K562 (cell line): Measurements from ENCODE around the gene LRRC10B. TPM values are rescaled to one million over a fixed set of nuclear protein-coding genes. Genes with fewer than 3 reads are reported as not detected.

Source experiments
- BRD4 ChIP-seq: fragments of 200-600 bp; sonication (generic); IDR thresholded peaks from 2 replicates; pipeline ENCODE4 v1.6.1; 2017; ENCODE audit warnings: inconsistent platforms
- CBFA2T2 ChIP-seq: fragments of 450-650 bp; conservative IDR thresholded peaks from 2 replicates; pipeline ENCODE4 v1.6.1; 2017; ENCODE audit warnings: mild to moderate bottlenecking
- CBX3 ChIP-seq, 2 experiments: IDR thresholded peaks; 1 replicate in 1 of 2; 2 replicates in 1 of 2; pipeline ENCODE4 v1.6.1; 2012; ENCODE audit warnings: inconsistent platforms in 2 of 2, low read length in 2 of 2, borderline replicate concordance in 1 of 2, control low read depth in 1 of 2
- CC2D1A ChIP-seq: fragments of 450-650 bp; IDR thresholded peaks from 2 replicates; pipeline ENCODE4 v1.6.1; 2017; ENCODE audit warnings: mild to moderate bottlenecking
- FIP1L1 ChIP-seq: fragments of 200-400 bp; formaldehyde crosslinking; IDR thresholded peaks from 2 replicates; pipeline ENCODE4 v1.6.1; 2018; ENCODE audit warnings: mild to moderate bottlenecking, low read depth, low read length; ENCODE audit not compliant: poor library complexity, severe bottlenecking
- HCFC1 ChIP-seq: IDR thresholded peaks from 2 replicates; pipeline ENCODE4 v1.6.1; 2012; ENCODE audit warnings: low read depth, low read length, improper control_type of control experiment
- HEY1 ChIP-seq: fragments of 250-450 bp; sonication (Bioruptor Pico); IDR thresholded peaks from 2 replicates; pipeline ENCODE4 v1.5.0; 2020; ENCODE audit warnings: mild to moderate bottlenecking, moderate library complexity, borderline replicate concordance
- HNRNPK ChIP-seq: fragments of 200-400 bp; formaldehyde crosslinking; IDR thresholded peaks from one replicate; pipeline ENCODE4 v1.6.1; 2018; ENCODE audit warnings: mild to moderate bottlenecking, low read depth, low read length; ENCODE audit not compliant: poor library complexity, severe bottlenecking
- ILK ChIP-seq: fragments of 450-650 bp; IDR thresholded peaks from 2 replicates; pipeline ENCODE4 v1.6.1; 2016; ENCODE audit warnings: missing genetic modification characterization, low read depth, mild to moderate bottlenecking, missing compliant biosample characterization, moderate library complexity, borderline replicate concordance
- L3MBTL2 ChIP-seq: fragments of 450-650 bp; IDR thresholded peaks from 2 replicates; pipeline ENCODE4 v1.6.1; 2016; ENCODE audit warnings: mild to moderate bottlenecking, moderate library complexity
- MEF2D ChIP-seq: conservative IDR thresholded peaks from 2 replicates; pipeline ENCODE4 v1.6.1; 2016; ENCODE audit warnings: low read depth, missing genetic modification characterization, missing compliant biosample characterization
- NCOA4 ChIP-seq: fragments of 450-650 bp; IDR thresholded peaks from 2 replicates; pipeline ENCODE4 v1.6.1; 2018; ENCODE audit warnings: mild to moderate bottlenecking; ENCODE audit not compliant: partially characterized antibody
- NEUROD1 ChIP-seq: fragments of 150-350 bp; IDR thresholded peaks from 2 replicates; pipeline ENCODE4 v1.6.1; 2014; ENCODE audit warnings: borderline replicate concordance, low read length, low read depth; ENCODE audit not compliant: partially characterized antibody
- PRPF4 ChIP-seq: fragments of 200-400 bp; formaldehyde crosslinking; IDR thresholded peaks from one replicate; pipeline ENCODE4 v1.6.1; 2017; ENCODE audit warnings: low read length, low read depth, mild to moderate bottlenecking; ENCODE audit not compliant: insufficient read depth, poor library complexity, severe bottlenecking
- WHSC1 ChIP-seq: IDR thresholded peaks from one replicate; pipeline ENCODE4 v1.6.1; 2012; ENCODE audit warnings: low read length, control low read depth, inconsistent platforms
- ZNF408 ChIP-seq: fragments of 250-450 bp; sonication (Bioruptor Pico); IDR thresholded peaks from 2 replicates; pipeline ENCODE4 v1.4.0; 2020; ENCODE audit warnings: low read depth, mild to moderate bottlenecking, moderate library complexity
- ZNF551 ChIP-seq: fragments of 250-450 bp; sonication (Bioruptor Pico); IDR thresholded peaks from 2 replicates; pipeline ENCODE4 v1.5.0; 2021; ENCODE audit warnings: mild to moderate bottlenecking, moderate library complexity
- ZNF699 ChIP-seq: fragments of 250-450 bp; sonication (Bioruptor Pico); IDR thresholded peaks from 2 replicates; pipeline ENCODE4 v1.8.0; 2021; ENCODE audit warnings: mild to moderate bottlenecking, moderate library complexity; ENCODE audit not compliant: insufficient replicate concordance
- polyA plus RNA-seq, 8 experiments: library from polyadenylated mRNA; depleted of rRNA in 4 of 8; stranded (reverse) in 5 of 8; unstranded in 3 of 8; fragments of >200 nt; fragmentation: Nextera tagmentation in 2 of 8; fragmentation: Illumina TruSeq in 1 of 8; extraction: Ambion mirVana in 2 of 8; extraction: Trizol in 1 of 8; gene quantifications; 2 replicates each; pipeline versions ENCODE4 v1.2.1 to v1.2.3, GENCODE V29; 2011 to 2014; ENCODE audit warnings: inconsistent platforms in 1 of 8, missing spikeins in 1 of 8
- total RNA-seq, 7 experiments: library from RNA; depleted of rRNA in 6 of 7; stranded (reverse); fragments of >200 nt in 6 of 7; fragmentation: Illumina TruSeq in 2 of 7; extraction: Trizol in 2 of 7; gene quantifications; 2 replicates each; pipeline versions ENCODE4 v1.2.1 to v1.2.3, GENCODE V29; 2011 to 2021; ENCODE audit warnings: low replicate concordance in 1 of 7
- TF ChIP-seq, protein P1 (sequence below): fragments of 250-450 bp; sonication (Bioruptor Pico); IDR thresholded peaks from 2 replicates; pipeline ENCODE4 v1.5.0; 2020; ENCODE audit warnings: mild to moderate bottlenecking, borderline replicate concordance
- TF ChIP-seq, protein P2 (sequence below): fragments of 250-450 bp; sonication (Bioruptor Pico); IDR thresholded peaks from 2 replicates; pipeline ENCODE4 v1.8.0; 2021; ENCODE audit warnings: borderline replicate concordance, mild to moderate bottlenecking, moderate library complexity; ENCODE audit not compliant: poor library complexity, severe bottlenecking
- TF ChIP-seq, protein P3 (sequence below): fragments of 250-450 bp; sonication (Bioruptor Pico); IDR thresholded peaks from 2 replicates; pipeline ENCODE4 v1.8.0; 2021; ENCODE audit warnings: moderate library complexity, mild to moderate bottlenecking, inconsistent platforms
- TF ChIP-seq, protein P4 (sequence below): fragments of 450-650 bp; formaldehyde crosslinking; IDR thresholded peaks from 2 replicates; pipeline ENCODE4 v1.4.0; 2020; ENCODE audit warnings: mild to moderate bottlenecking, moderate library complexity
- TF ChIP-seq, protein P5 (sequence below), 2 experiments: fragments of 450-650 bp; conservative IDR thresholded peaks; 2 replicates each; pipeline ENCODE4 v1.6.1; 2017; ENCODE audit warnings: mild to moderate bottlenecking in 2 of 2, moderate library complexity in 2 of 2

The LRRC10B gene
- total and polyA plus RNA-seq, 9 of the 15 experiments (the other 6 are each of a cell fraction or from before 2014, with no cell fraction given) = 0.11 TPM; not detected in 8

DNA sequence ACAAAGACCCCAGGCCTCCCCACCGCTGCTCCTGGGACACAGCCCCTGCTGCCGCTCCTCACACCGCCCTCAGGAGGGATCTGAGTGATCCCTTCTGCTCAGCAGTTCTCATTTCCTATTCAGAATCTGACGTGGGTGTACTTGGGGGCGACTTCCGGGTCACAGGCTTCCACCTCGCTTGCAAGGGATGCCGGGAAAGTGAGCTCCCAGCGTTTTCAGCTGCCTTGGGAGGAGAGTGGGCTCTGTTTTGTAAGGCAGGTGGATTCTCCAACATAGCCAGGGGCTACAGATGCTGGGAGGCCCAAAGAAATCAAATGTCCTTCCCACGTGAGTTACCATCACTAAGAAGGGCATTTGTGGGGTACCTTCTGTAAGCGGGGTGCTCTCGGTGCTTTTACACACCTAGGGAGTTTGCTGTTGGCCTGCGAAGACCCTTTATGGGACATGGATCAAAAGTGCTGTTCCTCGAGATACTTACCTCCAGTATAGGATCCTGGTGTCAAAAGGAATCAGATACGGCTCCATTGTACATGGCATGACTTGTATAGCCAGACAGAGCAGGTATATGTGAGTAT, 9.7 kb upstream of the LRRC10B start (continued):
- no peak for TF ChIP-seq PRPF4
- TF ChIP-seq, protein P1, sequence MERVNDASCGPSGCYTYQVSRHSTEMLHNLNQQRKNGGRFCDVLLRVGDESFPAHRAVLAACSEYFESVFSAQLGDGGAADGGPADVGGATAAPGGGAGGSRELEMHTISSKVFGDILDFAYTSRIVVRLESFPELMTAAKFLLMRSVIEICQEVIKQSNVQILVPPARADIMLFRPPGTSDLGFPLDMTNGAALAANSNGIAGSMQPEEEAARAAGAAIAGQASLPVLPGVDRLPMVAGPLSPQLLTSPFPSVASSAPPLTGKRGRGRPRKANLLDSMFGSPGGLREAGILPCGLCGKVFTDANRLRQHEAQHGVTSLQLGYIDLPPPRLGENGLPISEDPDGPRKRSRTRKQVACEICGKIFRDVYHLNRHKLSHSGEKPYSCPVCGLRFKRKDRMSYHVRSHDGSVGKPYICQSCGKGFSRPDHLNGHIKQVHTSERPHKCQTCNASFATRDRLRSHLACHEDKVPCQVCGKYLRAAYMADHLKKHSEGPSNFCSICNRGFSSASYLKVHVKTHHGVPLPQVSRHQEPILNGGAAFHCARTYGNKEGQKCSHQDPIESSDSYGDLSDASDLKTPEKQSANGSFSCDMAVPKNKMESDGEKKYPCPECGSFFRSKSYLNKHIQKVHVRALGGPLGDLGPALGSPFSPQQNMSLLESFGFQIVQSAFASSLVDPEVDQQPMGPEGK (CRISPR knock-in tag) = no peak
- no peak for TF ChIP-seq HEY1
- no peak for TF ChIP-seq NCOA4
- TF ChIP-seq HNRNPK = no peak
- TF ChIP-seq, protein P2, sequence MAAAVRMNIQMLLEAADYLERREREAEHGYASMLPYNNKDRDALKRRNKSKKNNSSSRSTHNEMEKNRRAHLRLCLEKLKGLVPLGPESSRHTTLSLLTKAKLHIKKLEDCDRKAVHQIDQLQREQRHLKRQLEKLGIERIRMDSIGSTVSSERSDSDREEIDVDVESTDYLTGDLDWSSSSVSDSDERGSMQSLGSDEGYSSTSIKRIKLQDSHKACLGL (CRISPR knock-in tag) = no peak
- no peak for TF ChIP-seq ILK
- no peak for TF ChIP-seq FIP1L1
- TF ChIP-seq ZNF699 = no peak
- TF ChIP-seq CC2D1A = no peak
- no peak; the same call in 1 of the 2 replicates for TF ChIP-seq MEF2D (tag)
- TF ChIP-seq, protein P3, sequence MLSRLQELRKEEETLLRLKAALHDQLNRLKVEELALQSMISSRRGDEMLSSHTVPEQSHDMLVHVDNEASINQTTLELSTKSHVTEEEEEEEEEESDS (CRISPR knock-in tag) = peak; percentile 78
- no peak for TF ChIP-seq ZNF551 (CRISPR knock-in tag)
- no peak for TF ChIP-seq NEUROD1
- TF ChIP-seq, protein P4, sequence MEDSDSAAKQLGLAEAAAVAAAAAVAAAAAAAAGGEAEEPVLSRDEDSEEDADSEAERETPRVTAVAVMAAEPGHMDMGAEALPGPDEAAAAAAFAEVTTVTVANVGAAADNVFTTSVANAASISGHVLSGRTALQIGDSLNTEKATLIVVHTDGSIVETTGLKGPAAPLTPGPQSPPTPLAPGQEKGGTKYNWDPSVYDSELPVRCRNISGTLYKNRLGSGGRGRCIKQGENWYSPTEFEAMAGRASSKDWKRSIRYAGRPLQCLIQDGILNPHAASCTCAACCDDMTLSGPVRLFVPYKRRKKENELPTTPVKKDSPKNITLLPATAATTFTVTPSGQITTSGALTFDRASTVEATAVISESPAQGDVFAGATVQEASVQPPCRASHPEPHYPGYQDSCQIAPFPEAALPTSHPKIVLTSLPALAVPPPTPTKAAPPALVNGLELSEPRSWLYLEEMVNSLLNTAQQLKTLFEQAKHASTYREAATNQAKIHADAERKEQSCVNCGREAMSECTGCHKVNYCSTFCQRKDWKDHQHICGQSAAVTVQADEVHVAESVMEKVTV (CRISPR knock-in tag) = no peak
- TF ChIP-seq CBFA2T2 = no peak
- TF ChIP-seq L3MBTL2 = no peak; the same call in 1 of the 2 replicates
- TF ChIP-seq WHSC1 = no peak
- no peak; a peak in 1 of 3 replicates for TF ChIP-seq CBX3 (IDR thresholded peaks at IDR 0.05; ENCODE audit: borderline replicate concordance in 1 of 2, low read length in 2 of 2)
- TF ChIP-seq HCFC1 = 0 out of 2 replicates have a peak, but pooled peaks have one; percentile 20
- no peak for TF ChIP-seq ZNF408 (CRISPR knock-in tag)
- no peak for TF ChIP-seq BRD4
- TF ChIP-seq, protein P5, sequence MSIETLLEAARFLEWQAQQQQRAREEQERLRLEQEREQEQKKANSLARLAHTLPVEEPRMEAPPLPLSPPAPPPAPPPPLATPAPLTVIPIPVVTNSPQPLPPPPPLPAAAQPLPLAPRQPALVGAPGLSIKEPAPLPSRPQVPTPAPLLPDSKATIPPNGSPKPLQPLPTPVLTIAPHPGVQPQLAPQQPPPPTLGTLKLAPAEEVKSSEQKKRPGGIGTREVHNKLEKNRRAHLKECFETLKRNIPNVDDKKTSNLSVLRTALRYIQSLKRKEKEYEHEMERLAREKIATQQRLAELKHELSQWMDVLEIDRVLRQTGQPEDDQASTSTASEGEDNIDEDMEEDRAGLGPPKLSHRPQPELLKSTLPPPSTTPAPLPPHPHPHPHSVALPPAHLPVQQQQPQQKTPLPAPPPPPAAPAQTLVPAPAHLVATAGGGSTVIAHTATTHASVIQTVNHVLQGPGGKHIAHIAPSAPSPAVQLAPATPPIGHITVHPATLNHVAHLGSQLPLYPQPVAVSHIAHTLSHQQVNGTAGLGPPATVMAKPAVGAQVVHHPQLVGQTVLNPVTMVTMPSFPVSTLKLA (conservative IDR thresholded peaks at IDR 0.05) = no peak
